Suprapubic skin (tissue), 4 donors: Measurements from ENCODE around the gene KLHDC4. TPM values are rescaled to one million over a fixed set of nuclear protein-coding genes. Genes with fewer than 3 reads are reported as not detected.

Experiments used
- DNase-seq, 2 donors: peaks; one replicate each; pipeline ENCODE4 v3.0.0-alpha.2; 2019; ENCODE audit warnings: low spot score in 2 of 2
- H3K27ac ChIP-seq: fragments of 200-600 bp; sonication (generic); one replicate; pipeline ENCODE4 v1.5.1; 2019
- H3K27me3 ChIP-seq: fragments of 200-600 bp; sonication (generic); one replicate; pipeline ENCODE4 v1.5.1; 2019
- H3K36me3 ChIP-seq: fragments of 200-600 bp; sonication (generic); one replicate; pipeline ENCODE4 v1.5.1; 2019
- H3K4me1 ChIP-seq: fragments of 200-600 bp; sonication (generic); one replicate; pipeline ENCODE4 v1.5.1; 2019
- H3K4me3 ChIP-seq: fragments of 200-600 bp; sonication (generic); one replicate; pipeline ENCODE4 v1.5.1; 2019; ENCODE audit warnings: mild to moderate bottlenecking
- H3K9me3 ChIP-seq: fragments of 200-600 bp; sonication (generic); one replicate; pipeline ENCODE4 v1.5.1; 2019
- EP300 ChIP-seq: sonication (generic); formaldehyde crosslinking; IDR thresholded peaks from one replicate; pipeline ENCODE4 v1.6.1; 2017; ENCODE audit warnings: antibody characterized with exemption
- POLR2A ChIP-seq, 2 donors: fragments of 450-650 bp; IDR thresholded peaks; one replicate each; pipeline ENCODE4 v1.6.1; 2017; ENCODE audit warnings: antibody characterized with exemption in 2 of 2, mild to moderate bottlenecking in 2 of 2, moderate library complexity in 2 of 2
- POLR2AphosphoS5 ChIP-seq, 3 donors: sonication (generic); formaldehyde crosslinking; IDR thresholded peaks; one replicate each; pipeline ENCODE4 v1.6.1; 2017; ENCODE audit warnings: antibody characterized with exemption in 3 of 3
- WGBS: methylation state at CpG from one replicate; pipeline ENCODE4 v1.1.5; 2018; 5-methylcytosine and 5-hydroxymethylcytosine counted together
- total RNA-seq, 4 donors: library from RNA; depleted of rRNA; stranded (reverse); fragments of >200 nt; gene quantifications; one replicate each; pipeline ENCODE4 v1.1.0, GENCODE V29; 2016
- TF ChIP-seq, protein P1 (sequence below), 2 donors: fragments of 200-600 bp in 1 of 2; fragments of 450-650 bp in 1 of 2; sonication (generic) in 1 of 2; IDR thresholded peaks; one replicate each; pipeline ENCODE4 v1.5.1; 2016 to 2019; ENCODE audit warnings: antibody characterized with exemption in 2 of 2, mild to moderate bottlenecking in 1 of 2, moderate library complexity in 1 of 2

KLHDC4 gene
- total RNA-seq, 4 donors from 2014 or later, result 26.6 to 104 (median 30.1) TPM

DNA sequence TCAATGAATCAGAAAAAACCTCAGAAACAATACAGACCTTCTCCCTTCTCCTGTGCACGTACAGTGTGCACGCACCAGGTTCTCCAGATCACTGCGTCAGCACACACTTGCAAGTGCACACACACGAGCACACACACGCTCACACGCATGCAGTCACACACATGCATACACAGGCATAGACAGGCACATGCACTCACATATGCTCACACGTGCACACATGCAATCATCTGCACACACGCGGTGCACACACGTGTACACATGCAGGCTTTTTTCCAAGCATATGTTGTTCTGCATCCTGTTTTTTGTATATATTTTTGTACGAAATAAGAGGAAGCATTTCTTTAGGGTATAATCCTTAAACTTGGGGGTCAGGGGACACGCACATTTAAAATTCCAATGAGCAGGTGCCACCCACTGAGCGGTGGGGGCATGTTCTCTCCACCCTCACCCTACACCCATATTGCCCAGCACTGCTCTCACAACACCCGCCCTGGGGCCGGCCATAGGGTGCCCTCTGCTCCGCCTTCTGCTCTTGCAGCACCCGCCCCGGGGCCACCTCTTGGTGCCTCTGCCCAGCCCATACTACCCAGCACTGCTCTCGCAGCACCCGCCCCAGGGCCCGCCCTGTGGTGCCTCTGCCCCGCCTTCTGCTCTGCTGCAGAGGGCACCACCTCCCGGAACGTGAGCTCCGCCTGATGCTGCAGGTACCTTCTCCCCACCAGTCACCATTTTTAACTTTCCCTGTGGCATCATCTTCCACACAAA lies 20.9 kb downstream of the KLHDC4 start:
- no peaks in the 10 kb centered on the region for H3K4me1 ChIP-seq
- no peak overlapping the region for H3K27ac ChIP-seq
- peaks cover 75% of the 10 kb centered on the region for H3K36me3 ChIP-seq
- no peak for DNase-seq
- no peak overlapping the region for H3K4me3 ChIP-seq
- 87% methylated on average over 25 of the region's 25 CpGs for WGBS
- H3K9me3 ChIP-seq, result no peaks in the 10 kb centered on the region
- TF ChIP-seq EP300 (no peak), POLR2A (IDR thresholded peaks at IDR 0.05) (no peak), POLR2AphosphoS5 (IDR thresholded peaks at IDR 0.05) (no peak)
- TF ChIP-seq, protein P1, sequence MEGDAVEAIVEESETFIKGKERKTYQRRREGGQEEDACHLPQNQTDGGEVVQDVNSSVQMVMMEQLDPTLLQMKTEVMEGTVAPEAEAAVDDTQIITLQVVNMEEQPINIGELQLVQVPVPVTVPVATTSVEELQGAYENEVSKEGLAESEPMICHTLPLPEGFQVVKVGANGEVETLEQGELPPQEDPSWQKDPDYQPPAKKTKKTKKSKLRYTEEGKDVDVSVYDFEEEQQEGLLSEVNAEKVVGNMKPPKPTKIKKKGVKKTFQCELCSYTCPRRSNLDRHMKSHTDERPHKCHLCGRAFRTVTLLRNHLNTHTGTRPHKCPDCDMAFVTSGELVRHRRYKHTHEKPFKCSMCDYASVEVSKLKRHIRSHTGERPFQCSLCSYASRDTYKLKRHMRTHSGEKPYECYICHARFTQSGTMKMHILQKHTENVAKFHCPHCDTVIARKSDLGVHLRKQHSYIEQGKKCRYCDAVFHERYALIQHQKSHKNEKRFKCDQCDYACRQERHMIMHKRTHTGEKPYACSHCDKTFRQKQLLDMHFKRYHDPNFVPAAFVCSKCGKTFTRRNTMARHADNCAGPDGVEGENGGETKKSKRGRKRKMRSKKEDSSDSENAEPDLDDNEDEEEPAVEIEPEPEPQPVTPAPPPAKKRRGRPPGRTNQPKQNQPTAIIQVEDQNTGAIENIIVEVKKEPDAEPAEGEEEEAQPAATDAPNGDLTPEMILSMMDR (IDR thresholded peaks at IDR 0.05), result no peak
- H3K27me3 ChIP-seq, result no peaks in the 10 kb centered on the region

DNA sequence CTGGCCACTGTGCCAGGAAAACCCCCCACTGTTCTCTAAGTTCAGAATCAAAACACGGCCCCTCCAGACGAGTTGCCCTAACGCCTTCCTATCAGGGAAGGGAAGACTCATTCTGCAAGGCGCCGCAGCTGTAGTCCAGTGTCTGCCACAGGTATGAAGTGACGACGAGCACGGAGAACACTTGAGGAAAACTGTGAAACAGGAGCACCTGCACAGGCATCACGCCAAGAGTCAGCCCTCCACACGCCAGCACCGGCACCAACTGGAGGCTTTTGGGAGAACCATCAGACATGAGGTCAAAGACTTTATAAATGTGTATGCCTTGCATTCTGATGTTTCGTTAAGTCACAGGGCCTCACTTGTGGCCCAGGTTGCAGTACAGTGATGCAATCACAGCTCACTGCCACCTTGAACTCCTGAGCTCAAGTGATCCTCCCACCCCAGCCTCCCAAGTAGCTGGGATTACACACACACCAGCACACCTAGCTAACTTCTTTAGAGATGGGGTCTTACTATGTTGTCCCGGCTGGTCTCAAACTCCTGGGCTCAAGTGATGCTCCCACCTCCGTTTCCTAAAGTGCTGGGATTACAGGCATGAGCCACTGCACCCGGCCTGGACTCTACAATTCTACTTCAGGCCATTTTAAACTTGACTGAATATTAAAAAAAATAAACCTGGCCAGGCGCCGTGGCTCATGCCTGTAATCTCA lies 22.9 kb downstream of the KLHDC4 start:
- TF ChIP-seq POLR2A (IDR thresholded peaks at IDR 0.05) (no peak), POLR2AphosphoS5 (IDR thresholded peaks at IDR 0.05) (no peak), EP300 (no peak)
- TF ChIP-seq, protein P1 (IDR thresholded peaks at IDR 0.05), result no peak
- Histone ChIP-seq H3K36me3 (peaks cover 55% of the 10 kb centered on the region), H3K4me3 (no peak overlapping the region), H3K9me3 (no peaks in the 10 kb centered on the region), H3K27me3 (no peaks in the 10 kb centered on the region), H3K27ac (no peak overlapping the region), H3K4me1 (no peaks in the 10 kb centered on the region)
- no peak for DNase-seq
- 86% methylated on average over 8 of the region's 17 CpGs for WGBS

DNA sequence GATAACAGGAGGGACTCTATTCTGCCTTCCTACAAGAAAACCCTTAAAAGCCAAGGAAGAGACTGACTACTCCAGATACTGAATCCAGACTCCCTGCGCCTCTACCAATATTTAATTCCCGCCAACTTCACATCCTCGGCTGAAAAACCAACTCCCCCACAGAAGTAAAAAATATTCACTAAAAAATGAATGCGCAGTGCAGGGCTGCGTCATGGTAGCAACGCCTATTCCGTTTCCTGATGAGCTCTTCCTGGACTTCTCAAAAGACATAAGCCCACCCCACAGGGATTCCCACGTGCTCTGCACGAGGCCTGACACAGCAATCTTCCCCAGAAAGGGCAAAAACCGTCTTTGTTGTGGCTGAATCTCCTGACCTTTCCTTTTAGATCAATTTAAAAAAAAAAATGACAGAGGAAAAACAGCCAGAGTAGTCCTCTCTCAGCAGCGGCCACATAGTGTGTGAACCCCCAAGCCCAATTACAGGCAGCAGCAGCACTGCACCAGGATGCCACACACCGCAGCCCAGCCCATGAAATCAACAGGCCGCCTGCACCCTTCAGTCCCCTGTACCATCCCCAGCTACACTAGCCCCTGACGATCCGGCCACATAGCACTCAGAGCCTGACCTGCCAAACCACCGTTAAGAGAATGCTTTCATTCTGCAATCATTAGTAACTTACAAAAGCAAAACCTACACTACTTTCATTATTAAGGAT lies 23.9 kb downstream of the KLHDC4 start:
- 93% methylated on average over 16 of the region's 16 CpGs for WGBS
- Histone ChIP-seq H3K36me3 (peaks cover 49% of the 10 kb centered on the region), H3K4me1 (no peaks in the 10 kb centered on the region), H3K4me3 (no peak overlapping the region), H3K27ac (no peak overlapping the region), H3K9me3 (no peaks in the 10 kb centered on the region), H3K27me3 (no peaks in the 10 kb centered on the region)
- TF ChIP-seq EP300, result no peak
- TF ChIP-seq POLR2AphosphoS5 (IDR thresholded peaks at IDR 0.05), result no peak
- TF ChIP-seq, protein P1 (IDR thresholded peaks at IDR 0.05), result no peak
- TF ChIP-seq POLR2A (IDR thresholded peaks at IDR 0.05), result no peak
- DNase-seq, result no peak

DNA sequence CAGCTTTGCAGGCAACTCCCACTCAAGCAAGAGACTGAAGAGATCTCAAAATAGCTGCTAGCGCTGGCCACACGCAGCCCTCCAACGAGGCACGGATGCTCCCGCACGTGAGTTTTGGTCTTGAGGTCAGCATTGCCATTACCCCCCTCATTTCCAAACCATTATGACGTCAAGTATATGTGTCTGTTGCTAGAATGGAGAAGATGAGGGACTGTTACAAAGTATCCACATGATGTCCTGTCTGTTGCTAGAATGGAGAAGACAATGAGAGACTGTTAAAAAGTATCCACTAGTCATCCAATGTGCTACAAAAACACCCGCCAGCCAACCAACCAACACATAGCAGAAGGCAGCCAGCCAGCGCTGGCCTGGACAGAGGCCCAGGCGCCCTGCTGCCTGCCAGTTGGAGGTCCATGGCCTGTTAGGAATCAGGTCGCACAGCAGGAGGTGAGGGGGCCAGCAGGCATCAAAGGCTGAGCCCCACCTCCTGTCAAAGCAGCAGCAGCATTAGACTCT lies 24.8 kb downstream of the KLHDC4 start:
- H3K36me3 ChIP-seq, result peaks cover 44% of the 10 kb centered on the region
- no peaks in the 10 kb centered on the region for H3K9me3 ChIP-seq
- no peaks in the 10 kb centered on the region for H3K27me3 ChIP-seq
- H3K4me1 ChIP-seq, result no peaks in the 10 kb centered on the region
- no peak overlapping the region for H3K27ac ChIP-seq
- no peak for TF ChIP-seq POLR2A (IDR thresholded peaks at IDR 0.05)
- H3K4me3 ChIP-seq, result no peak overlapping the region
- no peak for DNase-seq
- 82% methylated on average over 10 of the region's 11 CpGs for WGBS

DNA sequence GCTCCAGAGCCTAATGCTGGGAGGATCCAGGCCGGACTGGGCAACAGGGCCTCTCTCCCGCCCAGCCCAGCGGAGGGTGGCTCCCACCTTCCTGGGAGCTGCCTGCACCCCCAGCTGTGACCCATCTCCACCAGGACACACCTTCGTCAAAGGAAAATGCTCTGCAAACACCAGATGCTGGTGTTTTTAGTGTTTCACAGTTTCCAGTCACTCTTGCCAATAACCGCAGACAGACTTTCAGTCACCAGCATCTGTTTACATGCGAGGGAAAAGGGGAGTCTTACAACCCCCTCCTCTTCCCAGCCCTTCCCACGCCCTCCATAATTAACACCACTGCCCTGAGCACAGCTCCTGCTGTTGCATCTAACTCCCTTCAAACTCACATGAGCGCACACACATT lies 25.3 kb downstream of the KLHDC4 start:
- H3K9me3 ChIP-seq, result no peaks in the 10 kb centered on the region
- TF ChIP-seq, protein P1 (IDR thresholded peaks at IDR 0.05), result no peak
- TF ChIP-seq EP300, result no peak
- no peak for TF ChIP-seq POLR2A (IDR thresholded peaks at IDR 0.05)
- TF ChIP-seq POLR2AphosphoS5 (IDR thresholded peaks at IDR 0.05), result no peak
- H3K27ac ChIP-seq, result no peak overlapping the region
- no peaks in the 10 kb centered on the region for H3K27me3 ChIP-seq
- no peak for DNase-seq
- WGBS, result 71% methylated on average over 8 of the region's 8 CpGs
- no peaks in the 10 kb centered on the region for H3K4me1 ChIP-seq
- peaks cover 40% of the 10 kb centered on the region for H3K36me3 ChIP-seq
- no peak overlapping the region for H3K4me3 ChIP-seq
